AG09309 (cell line): ENCODE data around the gene ZNF581.

ENCODE experiments used
- DNase-seq: peaks from one replicate; pipeline ENCODE4 v3.0.0-alpha.2; 2010; ENCODE audit warnings: low read depth
- H3K4me3 ChIP-seq: 2 replicates; pipeline ENCODE4 v1.5.1; 2011; ENCODE audit warnings: mild to moderate bottlenecking, low read depth, low read length, moderate library complexity; ENCODE audit not compliant: control insufficient read depth
- CTCF ChIP-seq: IDR thresholded peaks from 2 replicates; pipeline ENCODE4 v1.5.1; 2011; ENCODE audit warnings: mild to moderate bottlenecking, low read depth, low read length, inconsistent platforms; ENCODE audit not compliant: insufficient read depth, control insufficient read depth; ENCODE audit errors: missing control alignments

The ZNF581 gene

GRCh38 chr19:55691561-55692481 is 48.4 kb downstream of the ZNF581 start:
- H3K4me3 ChIP-seq = no peak overlapping the region
- DNase-seq = no peak
- no peak for TF ChIP-seq CTCF

- no peak for DNase-seq
- H3K4me3 ChIP-seq = no peak overlapping the region
- no peak for TF ChIP-seq CTCF
These were observed 49.2 kb downstream of the ZNF581 start for GRCh38 chr19:55692681-55693081.

GRCh38 chr19:55693336-55693974 is 50.0 kb downstream of the ZNF581 start:
- no peak for TF ChIP-seq CTCF
- no peak overlapping the region for H3K4me3 ChIP-seq
- no peak for DNase-seq

DNA sequence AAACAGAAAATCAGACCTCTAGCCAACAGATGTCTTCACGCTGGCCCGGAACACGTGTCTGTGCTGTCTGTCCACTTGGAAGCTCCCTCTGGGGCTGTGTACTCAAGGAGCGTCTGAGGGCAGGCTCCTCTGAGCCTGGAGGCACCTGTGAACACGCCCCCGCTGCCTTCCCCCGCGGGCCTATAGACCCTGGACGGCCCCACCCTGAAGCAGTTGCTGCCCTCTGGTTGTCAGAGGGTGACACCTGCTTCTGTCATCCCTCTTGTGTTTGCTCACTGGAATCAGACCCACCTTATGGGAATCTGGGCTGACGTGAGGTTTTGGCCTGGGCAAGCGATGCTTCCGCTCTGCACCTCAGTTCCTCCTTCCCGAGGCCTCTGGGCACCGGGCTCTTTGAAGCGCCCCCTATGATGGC is 50.8 kb downstream of the ZNF581 start:
- no peak for TF ChIP-seq CTCF
- DNase-seq = no peak
- no peak overlapping the region for H3K4me3 ChIP-seq

- no peak for DNase-seq
These were observed 51.4 kb downstream of the ZNF581 start for GRCh38 chr19:55694656-55695491.

More at GRCh38 chr19:55694656-55695491, 51.4 kb downstream of the ZNF581 start:
- H3K4me3 ChIP-seq = no peak overlapping the region
- no peak for TF ChIP-seq CTCF
